ENCODE measurements around the gene DTNBP1.
"Not testable (repeated sequence)": the region's sequence is repeated elsewhere in the genome, so short reads cannot be mapped to it uniquely, and the experiment has no call there.

Gene DTNBP1

GRCh38 chr6:15555101-15556038, 107.5 kb downstream of the DTNBP1 start:
- DNase-seq = no peak

DNA sequence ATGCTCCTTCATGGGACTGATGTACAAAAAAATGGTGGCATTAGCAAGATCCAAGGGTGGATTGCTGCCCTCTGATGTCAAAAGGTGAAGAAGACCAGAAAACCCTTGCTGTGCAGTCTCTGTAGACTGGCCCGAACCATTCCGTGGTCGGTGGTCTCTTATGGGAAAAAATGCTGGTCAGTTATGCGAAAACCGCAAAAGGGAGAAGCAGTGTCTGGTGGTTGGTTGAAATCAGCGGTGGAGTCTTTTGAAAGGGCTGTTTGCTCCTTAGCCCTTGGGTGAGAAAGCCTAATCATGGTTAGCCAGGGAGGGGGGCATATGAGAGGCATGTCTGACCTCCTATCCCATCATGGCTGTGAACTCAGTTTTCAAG, 108.1 kb downstream of the DTNBP1 start:
- no peak for DNase-seq

DNA sequence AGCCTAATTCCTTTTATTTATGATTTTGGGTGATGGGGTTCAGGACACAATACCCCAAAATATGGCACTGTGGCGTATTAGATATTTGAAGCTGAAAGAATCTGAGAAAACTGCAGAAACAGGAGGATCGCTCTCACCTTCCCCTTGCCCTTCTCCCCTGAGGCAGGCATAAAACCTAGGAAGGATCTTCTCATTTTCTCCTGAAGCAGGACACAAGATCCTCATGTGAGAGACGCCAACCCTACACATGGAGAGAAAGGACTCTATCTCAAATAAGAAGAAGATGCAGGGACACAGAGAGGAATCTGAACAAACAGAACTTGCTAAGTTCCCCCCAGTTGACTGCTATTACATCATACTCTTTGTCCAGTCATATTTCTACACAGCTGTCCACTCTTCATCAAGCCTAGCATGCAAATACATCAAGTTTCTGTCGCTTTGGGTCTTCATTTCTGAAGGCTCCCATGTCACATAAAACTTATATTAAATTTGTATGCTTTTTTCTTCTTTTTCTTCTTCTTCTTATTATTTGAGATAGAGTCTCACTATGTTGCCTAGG, 109.0 kb downstream of the DTNBP1 start:
- no peak for DNase-seq

- no peak for DNase-seq
These were observed 109.8 kb downstream of the DTNBP1 start for GRCh38 chr6:15553031-15553430.

GRCh38 chr6:15551798-15552197, 111.0 kb downstream of the DTNBP1 start:
- DNase-seq = no peak

DNA sequence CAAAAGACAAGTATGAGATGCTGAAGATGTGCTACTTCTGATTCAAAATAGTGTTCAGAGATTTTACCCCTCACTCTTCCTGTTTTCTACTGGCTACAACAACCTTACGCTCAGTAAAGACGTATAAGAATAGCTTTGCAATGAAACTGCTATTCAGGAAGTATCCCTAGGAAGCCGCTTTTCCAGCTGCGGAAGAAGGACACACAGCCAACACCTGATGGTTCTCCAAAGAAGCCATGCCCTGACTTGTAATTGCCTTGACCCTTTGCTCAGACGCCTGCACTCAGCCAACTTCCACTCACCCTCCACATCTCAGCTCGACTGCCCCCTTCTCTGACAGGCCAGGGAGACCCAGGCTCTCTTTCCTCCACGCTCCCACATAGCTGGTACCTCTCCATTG, 111.6 kb downstream of the DTNBP1 start:
- no peak for DNase-seq

DNA sequence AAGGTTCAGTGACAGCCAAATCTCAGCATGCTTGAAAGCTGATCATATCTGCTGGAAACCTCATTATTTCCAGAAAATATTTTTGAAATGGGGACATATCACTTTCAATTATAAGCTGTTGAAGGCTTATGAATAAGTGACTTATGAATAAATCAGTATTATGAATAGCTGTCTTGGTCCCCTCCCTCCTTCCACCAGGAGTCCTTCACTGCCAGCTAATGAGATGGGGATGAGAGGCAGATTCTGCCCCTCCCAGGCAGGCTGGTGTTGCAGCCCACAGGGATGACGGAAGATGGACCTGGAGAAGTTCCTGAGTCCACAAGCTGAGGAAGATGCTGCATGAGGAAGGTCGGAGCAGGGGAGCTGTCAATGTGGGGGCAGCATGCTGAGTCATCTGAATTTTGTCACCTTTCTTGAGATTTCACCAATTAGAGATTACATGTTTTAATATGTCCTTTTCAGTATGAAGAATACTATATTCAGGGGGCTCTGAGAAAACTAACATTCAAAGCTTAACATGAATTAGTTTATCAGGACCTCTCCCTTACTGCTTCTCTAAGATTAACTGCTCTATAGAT, 112.2 kb downstream of the DTNBP1 start:
- no peak for DNase-seq

- no peak for DNase-seq
These were observed 113.5 kb downstream of the DTNBP1 start for GRCh38 chr6:15549371-15549770.

GRCh38 chr6:15547400-15547799, 115.4 kb downstream of the DTNBP1 start:
- DNase-seq = no peak

DNA sequence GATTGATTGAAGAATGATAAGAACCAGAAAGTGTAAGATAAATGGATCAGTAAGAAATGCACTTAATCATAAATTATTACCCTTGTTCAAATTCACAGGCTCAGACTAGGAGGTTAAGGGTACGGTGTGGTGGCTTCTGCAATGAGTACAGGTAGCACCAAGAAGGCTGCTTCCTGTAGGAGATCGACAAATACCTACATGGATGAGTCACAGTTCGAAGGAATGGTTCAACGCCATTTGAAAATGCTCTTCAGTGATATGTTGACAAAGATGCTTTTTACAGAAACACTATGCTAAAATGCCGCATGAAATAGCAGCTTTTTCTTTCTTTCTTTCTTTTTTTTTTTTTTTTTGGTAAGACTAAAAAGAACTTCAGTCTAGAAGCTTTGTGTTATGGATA, 116.2 kb downstream of the DTNBP1 start:
- DNase-seq = no peak

GRCh38 chr6:15544321-15544900, 118.4 kb downstream of the DTNBP1 start:
- no peak for DNase-seq

DNA sequence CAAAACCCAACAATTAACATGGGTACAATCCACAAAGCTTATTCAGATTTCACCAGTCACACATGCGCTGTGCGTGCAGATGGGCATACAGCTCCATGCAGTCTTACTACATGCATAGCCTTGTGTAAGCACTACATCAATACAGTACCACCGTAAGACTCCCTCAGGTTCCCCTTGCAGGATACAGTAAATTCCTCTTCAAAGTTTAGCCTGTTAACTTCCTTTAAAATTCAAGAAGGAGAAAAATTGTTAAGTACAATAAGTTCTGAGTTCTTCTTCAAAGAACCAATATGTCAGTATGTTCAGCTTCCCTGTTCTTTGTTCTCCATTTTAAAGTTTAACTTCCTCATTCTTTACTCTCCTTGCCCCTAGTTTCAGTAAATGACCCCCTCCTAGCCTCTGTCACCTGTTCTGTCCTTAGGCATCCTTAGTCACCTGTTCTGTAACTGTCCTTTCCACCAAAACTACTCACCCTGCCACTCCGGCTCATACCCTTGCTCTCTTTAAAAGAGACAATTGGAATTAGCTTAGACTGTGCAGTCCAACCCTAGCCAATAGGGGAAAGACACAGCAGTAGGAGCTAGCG, 119.4 kb downstream of the DTNBP1 start:
- not testable (repeated sequence) for DNase-seq

DNA sequence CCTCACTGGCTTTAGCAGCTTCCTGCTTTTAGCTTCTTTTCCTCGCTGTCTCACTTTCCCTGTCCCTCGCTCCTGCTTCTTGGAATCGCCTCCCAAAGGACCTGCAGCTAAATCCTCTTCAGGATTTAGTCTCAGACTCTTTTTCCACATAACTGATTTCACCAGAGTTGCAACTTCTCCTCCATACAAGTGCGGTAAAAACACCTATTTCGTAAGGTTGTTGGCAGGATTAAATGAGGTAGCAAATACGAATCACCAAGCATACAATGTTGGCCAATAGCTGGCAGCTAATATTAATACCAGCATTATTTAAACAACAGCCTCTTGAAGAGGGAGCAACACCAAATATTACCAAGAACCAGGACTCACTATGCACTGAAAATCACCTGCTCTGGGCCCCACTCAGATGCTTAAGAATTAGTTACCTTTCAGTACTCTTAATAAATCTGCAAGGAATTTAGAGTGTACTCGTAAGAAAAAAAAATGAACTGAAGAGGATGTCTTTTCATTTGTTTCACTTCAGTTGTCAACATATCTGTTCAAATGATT, 123.0 kb downstream of the DTNBP1 start:
- no peak for DNase-seq

DNA sequence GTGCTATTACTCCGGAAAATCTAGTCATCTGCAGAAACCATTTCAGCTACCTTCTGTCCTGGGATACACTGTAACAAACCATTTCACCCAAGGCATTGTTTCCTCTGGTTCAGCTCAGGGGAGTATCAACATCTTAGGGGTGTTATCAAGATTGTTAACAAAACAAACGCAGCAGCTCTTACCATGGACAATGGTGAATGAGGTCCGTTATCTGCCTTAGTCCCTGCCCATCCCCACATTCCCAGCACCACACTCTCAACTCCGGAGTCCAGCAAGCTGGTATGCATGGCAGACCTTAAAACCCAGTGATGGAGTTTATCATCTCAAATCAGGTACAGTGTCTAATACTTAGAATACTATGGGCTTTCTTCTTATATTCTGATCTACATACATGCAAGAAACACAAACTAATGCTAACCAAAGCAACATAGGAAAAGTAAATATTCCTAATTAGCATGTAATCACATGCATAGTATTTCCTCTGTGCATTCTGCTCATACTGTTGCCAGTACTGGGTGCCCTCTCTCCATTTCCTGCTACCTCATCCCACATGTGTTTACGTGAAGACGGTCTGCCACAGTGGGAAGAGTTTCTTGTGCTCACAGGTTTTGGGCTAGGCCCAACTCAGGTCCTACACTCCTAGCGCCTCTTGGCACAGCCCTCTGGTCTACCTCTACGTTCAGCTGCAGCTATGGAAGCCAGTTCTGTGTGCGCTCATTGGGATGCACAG, 123.9 kb downstream of the DTNBP1 start:
- no peak for DNase-seq

DNA sequence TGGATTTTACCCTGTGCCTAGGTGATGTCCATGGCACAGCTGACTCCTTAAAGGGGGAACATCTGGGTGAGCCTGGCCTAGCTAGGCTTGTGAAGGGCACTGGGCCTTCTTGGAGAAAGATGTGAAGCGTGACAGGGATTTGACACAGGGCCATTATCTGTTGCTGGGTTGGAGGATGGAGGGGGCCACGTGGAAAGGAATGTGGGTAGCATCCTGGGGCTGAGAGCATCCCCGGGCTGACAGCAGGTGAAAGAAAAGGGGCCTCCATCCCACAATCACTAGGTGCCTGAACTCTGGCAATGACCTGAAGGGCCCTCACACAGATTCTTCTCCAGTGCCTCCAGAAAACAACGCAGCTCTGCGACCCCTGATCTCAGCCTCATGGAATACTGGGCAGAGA, 124.7 kb downstream of the DTNBP1 start:
- DNase-seq = no peak

- DNase-seq = no peak
These were observed 126.5 kb downstream of the DTNBP1 start for GRCh38 chr6:15536198-15536955.

DNA sequence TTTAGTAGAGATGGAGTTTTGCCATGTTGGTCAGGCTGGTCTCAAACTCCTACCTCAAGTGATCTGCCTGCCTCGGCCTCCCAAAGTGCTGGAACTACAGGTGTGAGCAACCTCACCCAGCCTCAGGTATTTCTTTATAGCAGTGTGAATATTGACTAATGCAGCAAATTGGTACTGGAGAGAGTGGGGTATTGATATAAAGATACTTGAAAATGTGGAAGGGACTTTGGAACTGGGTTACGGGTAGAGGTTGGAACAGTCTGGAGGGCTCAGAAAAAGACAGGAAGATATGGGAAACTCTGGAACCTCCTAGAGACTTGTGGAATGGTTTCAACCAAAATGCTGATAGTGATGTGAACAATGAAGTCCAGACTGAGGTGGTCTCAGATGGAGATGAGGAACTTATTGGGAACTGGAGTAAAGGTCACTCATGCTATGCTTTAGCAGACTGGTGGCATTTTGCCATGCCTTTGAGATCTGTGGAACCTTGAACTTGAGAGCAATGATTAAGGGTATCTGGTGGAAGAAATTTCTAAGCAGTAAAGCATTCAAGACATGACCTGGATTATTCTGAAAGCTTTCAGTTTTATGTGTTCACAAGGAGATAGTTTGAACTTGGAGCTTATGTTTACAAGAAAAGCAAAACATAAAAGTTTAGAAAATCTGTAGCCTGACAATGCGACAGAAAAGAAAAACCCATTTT, 127.2 kb downstream of the DTNBP1 start:
- no peak for DNase-seq

DNA sequence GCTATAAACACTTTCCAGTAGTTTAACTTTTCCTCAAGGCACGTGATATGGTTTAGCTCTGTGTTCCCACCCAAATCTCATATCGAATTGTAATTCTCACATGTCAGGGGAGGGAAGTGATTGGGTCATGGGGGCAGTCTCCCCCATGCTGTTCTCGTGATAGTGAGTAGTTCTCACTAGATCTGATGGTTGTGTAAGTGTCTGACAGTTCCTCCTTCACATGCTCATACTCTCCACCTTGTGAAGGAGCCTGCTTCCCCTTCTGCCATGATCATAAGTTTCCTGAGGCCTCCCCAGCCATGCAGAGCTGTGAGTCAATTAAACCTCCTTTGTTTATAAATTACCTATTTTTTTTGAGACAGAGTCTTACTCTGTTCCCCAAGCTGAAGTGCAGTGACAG, 127.9 kb downstream of the DTNBP1 start:
- DNase-seq = no peak

GRCh38 chr6:15533379-15534026, 129.3 kb downstream of the DTNBP1 start:
- no peak for DNase-seq

DNA sequence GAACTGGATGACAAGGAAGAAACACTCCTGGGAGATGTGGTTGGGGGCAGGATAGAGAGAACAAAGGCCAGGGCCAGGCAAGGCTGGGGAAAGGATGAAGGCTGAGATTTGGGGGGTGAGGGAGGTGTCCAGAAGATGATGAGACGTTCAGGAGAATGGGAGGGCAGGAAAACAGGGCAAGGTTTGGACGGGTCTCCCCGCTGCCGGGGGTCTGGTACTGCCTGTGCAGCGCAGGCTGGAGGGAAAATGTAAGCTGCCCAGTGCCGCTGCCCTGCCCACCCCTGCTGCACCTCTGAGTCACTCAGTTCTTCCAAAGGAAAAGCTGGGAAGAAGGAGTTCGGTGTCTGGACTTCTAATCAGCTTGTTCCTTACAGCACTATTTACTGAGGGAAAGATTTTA, 130.9 kb downstream of the DTNBP1 start:
- DNase-seq = no peak
